ENCODE results near the gene EFCAB6.

The EFCAB6 gene

GRCh38 chr22:43490311-43490710 is 321.8 kb downstream of the EFCAB6 start:
- no peak for TF ChIP-seq CTCF (IDR thresholded peaks at IDR 0.05; ENCODE audit: insufficient read depth, missing control alignments)
- FAIRE-seq, result no peak
- no peak for DNase-seq (ENCODE audit: insufficient read length, low spot score)

GRCh38 chr22:43488937-43489336 is 323.2 kb downstream of the EFCAB6 start:
- no peak for DNase-seq (ENCODE audit: insufficient read length, low spot score)
- FAIRE-seq, result no peak
- TF ChIP-seq CTCF (IDR thresholded peaks at IDR 0.05; ENCODE audit: insufficient read depth, missing control alignments), result no peak

- FAIRE-seq (no peak), DNase-seq (ENCODE audit: insufficient read length, low spot score) (no peak)
- TF ChIP-seq CTCF (IDR thresholded peaks at IDR 0.05; ENCODE audit: insufficient read depth, missing control alignments), result no peak
Observed at GRCh38 chr22:43488031-43488866, 323.9 kb downstream of the EFCAB6 start.

- FAIRE-seq (no peak), DNase-seq (ENCODE audit: insufficient read length, low spot score) (no peak)
- TF ChIP-seq CTCF (IDR thresholded peaks at IDR 0.05; ENCODE audit: insufficient read depth, missing control alignments), result no peak
Observed at GRCh38 chr22:43487311-43488030, 324.6 kb downstream of the EFCAB6 start.

- DNase-seq (ENCODE audit: insufficient read length, low spot score) (no peak), FAIRE-seq (no peak)
- no peak for TF ChIP-seq CTCF (IDR thresholded peaks at IDR 0.05; ENCODE audit: insufficient read depth, missing control alignments)
Observed at GRCh38 chr22:43485502-43486089, 326.5 kb downstream of the EFCAB6 start.

GRCh38 chr22:43484227-43484626 is 327.9 kb downstream of the EFCAB6 start:
- FAIRE-seq, result no peak

More at GRCh38 chr22:43484227-43484626, 327.9 kb downstream of the EFCAB6 start:
- TF ChIP-seq CTCF (IDR thresholded peaks at IDR 0.05; ENCODE audit: insufficient read depth, missing control alignments), result no peak
- no peak for DNase-seq (ENCODE audit: insufficient read length, low spot score)
